GM12874 (cell line): ENCODE results near the gene SPRYD3.
A peak's percentile ranks its signal among the peaks of the same experiment; 100 is the strongest.

Source experiments
- CTCF ChIP-seq: IDR thresholded peaks from 2 replicates; pipeline ENCODE4 v1.5.1; 2011; ENCODE audit warnings: low read depth, mild to moderate bottlenecking, control low read depth, low read length, moderate library complexity; ENCODE audit not compliant: insufficient read depth

Gene SPRYD3

GRCh38 chr12:53082637-53083175, 3.5 kb upstream of the SPRYD3 start:
- TF ChIP-seq CTCF: no peak

- 0 out of 2 replicates have a peak, but pooled peaks have one; percentile 7 for TF ChIP-seq CTCF
These were observed 565 bp downstream of the SPRYD3 start for GRCh38 chr12:53078425-53079225.

- no peak for TF ChIP-seq CTCF
These were observed 2.2 kb downstream of the SPRYD3 start for GRCh38 chr12:53077030-53077429.

GRCh38 chr12:53076461-53076860, 2.7 kb downstream of the SPRYD3 start:
- no peak for TF ChIP-seq CTCF

GRCh38 chr12:53074999-53075370, 4.2 kb downstream of the SPRYD3 start:
- no peak for TF ChIP-seq CTCF

GRCh38 chr12:53074283-53074998, 4.7 kb downstream of the SPRYD3 start:
- no peak for TF ChIP-seq CTCF

- no peak for TF ChIP-seq CTCF
These were observed 5.3 kb downstream of the SPRYD3 start for GRCh38 chr12:53073881-53074280.
